IMR-90 (cell line): Measurements from ENCODE around the gene MAEA. TPM values are rescaled to one million over a fixed set of nuclear protein-coding genes. Genes with fewer than 3 reads are reported as not detected.

Experiments used
- ATAC-seq: fragments of 200-7000 bp; cut with Tn5 transposase; 2 replicates; pipeline ENCODE4 v1.9.1; 2020; ENCODE audit warnings: low read depth, mild to moderate bottlenecking, moderate library complexity
- BruUV-seq: library from RNA; stranded (reverse); fragments of 400-500 nt; replicated peaks from 2 replicates; lab custom pipeline; 2021; lab: Mats Ljungman, UMichigan
- CTCF ChIA-PET: fragments of 300-600 bp; formaldehyde crosslinking; extraction: SDS; loops from one replicate; lab custom pipeline; 2021; ENCODE audit warnings: antibody characterized with exemption; lab: Yijun Ruan, JAX
- POLR2A ChIA-PET: fragments of 300-600 bp; sonication (Branson Sonifier 250); formaldehyde crosslinking; loops from one replicate; lab custom pipeline; 2022; ENCODE audit warnings: antibody characterized with exemption; ENCODE audit not compliant: unreplicated experiment; lab: Charles Lee
- DNase-seq: peaks from one replicate; pipeline ENCODE4 v3.0.0; 2013
- H2AFZ ChIP-seq: replicated peaks from 2 replicates; pipeline ENCODE3; 2013; ENCODE audit warnings: low read length, mild to moderate bottlenecking; ENCODE audit not compliant: poor library complexity
- H2AK5ac ChIP-seq: 2 replicates; pipeline ENCODE4 v1.6.1; 2013; ENCODE audit warnings: low read depth, low read length, inconsistent platforms
- H2AK9ac ChIP-seq: replicated peaks from 2 replicates; pipeline ENCODE3; 2013; ENCODE audit warnings: mild to moderate bottlenecking, low read depth, low read length, moderate library complexity; ENCODE audit not compliant: poor library complexity
- H2BK120ac ChIP-seq: 2 replicates; pipeline ENCODE4 v1.6.1; 2013; ENCODE audit warnings: low read depth, low read length, inconsistent platforms
- H2BK15ac ChIP-seq: 3 replicates; pipeline ENCODE4 v1.6.1; 2013; ENCODE audit warnings: low read depth, low read length, inconsistent platforms
- H2BK20ac ChIP-seq: 2 replicates; pipeline ENCODE4 v1.6.1; 2013; ENCODE audit warnings: low read depth, mild to moderate bottlenecking, inconsistent platforms, low read length, moderate library complexity
- H2BK5ac ChIP-seq: 2 replicates; pipeline ENCODE4 v1.6.1; 2013; ENCODE audit warnings: mild to moderate bottlenecking, low read depth, low read length, inconsistent platforms; ENCODE audit not compliant: poor library complexity, severe bottlenecking
- H3K14ac ChIP-seq: replicated peaks from 2 replicates; pipeline ENCODE4 v1.6.1; 2013; ENCODE audit warnings: low read depth, low read length, inconsistent platforms
- H3K18ac ChIP-seq: 2 replicates; pipeline ENCODE4 v1.6.1; 2013; ENCODE audit warnings: low read depth, low read length, control low read depth
- H3K23ac ChIP-seq: 2 replicates; pipeline ENCODE4 v1.6.1; 2013; ENCODE audit warnings: low read depth, low read length, inconsistent platforms
- H3K27ac ChIP-seq: 2 replicates; pipeline ENCODE4 v1.5.1; 2013; ENCODE audit warnings: mild to moderate bottlenecking, control low read depth, low read length; ENCODE audit not compliant: insufficient read depth
- H3K27me3 ChIP-seq: 2 replicates; pipeline ENCODE4 v1.6.1; 2013; ENCODE audit warnings: low read length; ENCODE audit not compliant: control insufficient read depth, insufficient read depth
- H3K36me3 ChIP-seq: 2 replicates; pipeline ENCODE4 v1.6.1; 2013; ENCODE audit warnings: low read length, mixed read lengths; ENCODE audit not compliant: control insufficient read depth, insufficient read depth
- H3K4ac ChIP-seq: 2 replicates; pipeline ENCODE4 v1.6.1; 2013; ENCODE audit warnings: low read depth, low read length, inconsistent platforms
- H3K4me1 ChIP-seq: 2 replicates; pipeline ENCODE4 v1.6.1; 2013; ENCODE audit warnings: low read length, mixed read lengths; ENCODE audit not compliant: control insufficient read depth, insufficient read depth
- H3K4me2 ChIP-seq: 2 replicates; pipeline ENCODE4 v1.6.1; 2013; ENCODE audit warnings: low read depth, mild to moderate bottlenecking, control low read depth, low read length, moderate library complexity
- H3K4me3 ChIP-seq: 2 replicates; pipeline ENCODE4 v1.5.1; 2013; ENCODE audit warnings: low read depth, mild to moderate bottlenecking, control low read depth, low read length, moderate library complexity; ENCODE audit not compliant: insufficient read depth
- H3K56ac ChIP-seq: 2 replicates; pipeline ENCODE4 v1.6.1; 2013; ENCODE audit warnings: low read length, inconsistent platforms; ENCODE audit not compliant: insufficient read depth; ENCODE audit errors: extremely low read depth
- H3K79me1 ChIP-seq, 2 experiments: 2 replicates each; pipeline ENCODE4 v1.6.1; 2013; ENCODE audit warnings: low read length in 2 of 2, inconsistent platforms in 1 of 2, low read depth in 1 of 2
- H3K9ac ChIP-seq: 2 replicates; pipeline ENCODE4 v1.6.1; 2013; ENCODE audit warnings: low read depth, low read length, control low read depth
- H3K9me1 ChIP-seq: 2 replicates; pipeline ENCODE4 v1.6.1; 2013; ENCODE audit warnings: low read length, inconsistent platforms; ENCODE audit not compliant: insufficient read depth
- H3K9me3 ChIP-seq: 2 replicates; pipeline ENCODE4 v1.6.1; 2013; ENCODE audit warnings: low read length; ENCODE audit not compliant: control insufficient read depth, insufficient read depth
- H4K20me1 ChIP-seq: 2 replicates; pipeline ENCODE4 v1.6.1; 2013; ENCODE audit warnings: low read length, inconsistent platforms; ENCODE audit not compliant: insufficient read depth
- H4K5ac ChIP-seq: 2 replicates; pipeline ENCODE4 v1.6.1; 2013; ENCODE audit warnings: mild to moderate bottlenecking, low read depth, low read length, control low read depth
- H4K8ac ChIP-seq, 2 experiments: 2 replicates each; pipeline ENCODE4 v1.6.1; 2013; ENCODE audit warnings: low read depth in 2 of 2, low read length in 2 of 2, control low read depth in 1 of 2, inconsistent platforms in 1 of 2
- H4K91ac ChIP-seq: 2 replicates; pipeline ENCODE4 v1.6.1; 2013; ENCODE audit warnings: low read depth, low read length, inconsistent platforms; ENCODE audit not compliant: insufficient read depth
- BHLHE40 ChIP-seq: fragments of 150-350 bp; IDR thresholded peaks from 2 replicates; pipeline ENCODE4 v1.6.1; 2016; ENCODE audit warnings: mild to moderate bottlenecking, low read depth, low read length
- CEBPB ChIP-seq: IDR thresholded peaks from 2 replicates; pipeline ENCODE4 v1.6.1; 2012; ENCODE audit warnings: low read depth, low read length, improper control_type of control experiment
- CHD1 ChIP-seq: IDR thresholded peaks from 2 replicates; pipeline ENCODE4 v1.6.1; 2012; ENCODE audit warnings: low read depth, low read length, improper control_type of control experiment
- CTCF ChIP-seq: conservative IDR thresholded peaks from 2 replicates; pipeline ENCODE4 v1.5.1; 2012; ENCODE audit warnings: mild to moderate bottlenecking, low read depth, low read length, improper control_type of control experiment
- ELK1 ChIP-seq: fragments of 150-350 bp; IDR thresholded peaks from 2 replicates; pipeline ENCODE4 v1.6.1; 2016; ENCODE audit warnings: low read depth, mild to moderate bottlenecking, low read length, moderate library complexity, borderline replicate concordance
- FOS ChIP-seq: fragments of 150-350 bp; IDR thresholded peaks from 2 replicates; pipeline ENCODE4 v1.6.1; 2016; ENCODE audit warnings: low read depth, low read length
- MAFK ChIP-seq: IDR thresholded peaks from 2 replicates; pipeline ENCODE4 v1.6.1; 2012; ENCODE audit warnings: low read depth, low read length, improper control_type of control experiment
- MAZ ChIP-seq: IDR thresholded peaks from 2 replicates; pipeline ENCODE4 v1.6.1; 2012; ENCODE audit warnings: low read depth, mild to moderate bottlenecking, low read length, improper control_type of control experiment, moderate library complexity, borderline replicate concordance
- NFE2L2 ChIP-seq: fragments of 150-350 bp; IDR thresholded peaks from 2 replicates; pipeline ENCODE4 v1.6.1; 2016; ENCODE audit warnings: low read depth, mild to moderate bottlenecking, low read length
- POLR2A ChIP-seq: IDR thresholded peaks from 2 replicates; pipeline ENCODE4 v1.6.1; 2012; ENCODE audit warnings: mild to moderate bottlenecking, low read depth, low read length
- RAD21 ChIP-seq: IDR thresholded peaks from 2 replicates; pipeline ENCODE4 v1.6.1; 2012; ENCODE audit warnings: low read length, improper control_type of control experiment
- RCOR1 ChIP-seq: IDR thresholded peaks from 2 replicates; pipeline ENCODE4 v1.6.1; 2012; ENCODE audit warnings: mild to moderate bottlenecking, low read length, improper control_type of control experiment; ENCODE audit not compliant: insufficient replicate concordance
- RFX5 ChIP-seq: IDR thresholded peaks from 2 replicates; pipeline ENCODE4 v1.8.0; 2012; ENCODE audit warnings: low read depth, mild to moderate bottlenecking, low read length, moderate library complexity
- SMC3 ChIP-seq: fragments of 150-350 bp; IDR thresholded peaks from 2 replicates; pipeline ENCODE4 v1.6.1; 2016; ENCODE audit warnings: low read depth, mild to moderate bottlenecking, antibody characterized with exemption, low read length, moderate library complexity
- WGBS, 2 experiments: methylation state at CpG; one replicate each; pipeline versions ENCODE4 v1.1.5 to v1.1.7; 2013; ENCODE audit warnings: missing lambda C conversion rate in 2 of 2; ENCODE audit not compliant: insufficient read length in 1 of 2; ENCODE audit errors: extremely low coverage in 2 of 2; 5-methylcytosine and 5-hydroxymethylcytosine counted together
- dilution Hi-C: fragments of 300-500 bp; cut with HindIII; formaldehyde crosslinking; loops from one replicate; pipeline ENCODE4 v1.14.3; 2018; ENCODE audit warnings: low sequenced_read_pairs; ENCODE audit not compliant: unreplicated experiment
- in situ Hi-C: fragments of 300-500 bp; cut with MboI; formaldehyde crosslinking; loops from 3 replicates; pipeline ENCODE4 v1.14.3; 2019; ENCODE audit warnings: low sequenced_read_pairs, inconsistent platforms, mixed read lengths
- intact Hi-C: fragments of 100-400 bp; cut with micrococcal nuclease; formaldehyde crosslinking; loops from 2 replicates; pipeline ENCODE4 v1.10.0; 2022
- polyA plus RNA-seq, 3 experiments: library from polyadenylated mRNA; depleted of rRNA; stranded (reverse); fragments of >200 nt; gene quantifications; 2 replicates each; pipeline ENCODE4 v1.2.3, GENCODE V29; 2012; ENCODE audit warnings: low replicate concordance in 1 of 3
- total RNA-seq: library from RNA; depleted of rRNA; stranded (reverse); fragments of >200 nt; gene quantifications from 2 replicates; pipeline ENCODE4 v1.2.3, GENCODE V29; 2012

Gene MAEA
- total and polyA plus RNA-seq, 2 of the 4 experiments (the other 2 are of a cell fraction): 61.5 to 108 TPM

DNA sequence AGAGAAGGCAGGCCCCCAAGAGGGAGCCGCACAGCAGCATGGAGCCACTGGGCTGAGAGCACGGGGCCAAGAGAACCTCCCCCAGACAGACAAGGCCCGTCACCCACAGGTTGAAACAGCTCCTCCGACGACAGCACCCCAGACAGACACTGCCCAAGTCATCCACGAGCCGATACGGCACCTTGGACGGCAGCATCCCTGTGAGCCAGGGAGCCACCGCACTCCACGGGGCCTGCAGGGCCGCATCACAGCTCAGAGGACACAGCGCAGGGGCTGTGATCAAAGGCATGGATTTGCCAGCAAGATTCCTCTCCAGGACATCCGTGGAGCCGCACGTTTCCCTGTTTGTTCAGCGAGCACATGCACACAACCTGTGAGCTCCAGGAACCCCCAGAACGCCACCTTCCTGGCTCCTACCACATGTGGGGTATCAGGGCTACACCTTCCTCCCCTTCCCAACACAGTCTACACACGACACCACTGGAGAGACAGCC is 44.7 kb upstream of the MAEA start:
- ATAC-seq (no peak), DNase-seq (no peak)
- Histone ChIP-seq H3K27me3 (no peaks in the 10 kb centered on the region), H3K4me3 (no peak overlapping the region), H2AFZ (no peak overlapping the region), H3K4me1 (peaks cover 19% of the 10 kb centered on the region), H2BK5ac (no peak overlapping the region), H3K23ac (no peak overlapping the region), H3K18ac (no peak overlapping the region), H2AK5ac (no peak overlapping the region; the same call in 1 of the 2 replicates), H3K4me2 (no peak overlapping the region), H4K8ac (no peak overlapping the region), H4K91ac (no peak overlapping the region), H4K5ac (no peak overlapping the region), H3K4ac (no peak overlapping the region), H3K9ac (no peak overlapping the region; the same call in 1 of the 2 replicates), H2BK20ac (no peak overlapping the region), H3K9me1 (peaks cover 34% of the 10 kb centered on the region), H2BK15ac (no peak overlapping the region), H3K9me3 (no peaks in the 10 kb centered on the region), H3K36me3 (peaks cover 18% of the 10 kb centered on the region), H3K56ac (no peak overlapping the region), H3K79me1 (peaks cover 5 to 55% of the 10 kb centered on the region in 2 experiments; a peak in 3 of 4 replicates), H4K20me1 (peaks cover 71% of the 10 kb centered on the region), H3K14ac (no peak overlapping the region), H2AK9ac (no peak overlapping the region), H3K27ac (no peak overlapping the region), H2BK120ac (no peak overlapping the region)
- 90% methylated on average over 16 of the region's 19 CpGs; no CpG with 5 or more reads in 1 of the 2 experiments for WGBS, 2 experiments
- POLR2A ChIA-PET: interaction anchor here (0.7 kb wide), 1 partner anchor 61 kb away, joined by 3 read pairs; no protein-coding TSS in a partner anchor
- intact Hi-C loops: no loop called here
- in situ Hi-C loops: no loop called here
- dilution Hi-C loops: no loop called here
- TF ChIP-seq CHD1 (no peak), BHLHE40 (no peak), FOS (no peak), RFX5 (no peak), NFE2L2 (no peak), CEBPB (no peak), MAFK (no peak), MAZ (no peak), RCOR1 (no peak), CTCF (no peak), POLR2A (no peak), ELK1 (no peak), SMC3 (no peak), RAD21 (no peak)
- CTCF ChIA-PET: no interaction called here
- BruUV-seq: no TSS peak
